ENCODE measurements around the gene PSMB5. TPM values are rescaled to one million over a fixed set of nuclear protein-coding genes. Genes with fewer than 3 reads are reported as not detected.

PSMB5 gene
- total and polyA plus RNA-seq, 2 of the 13 experiments (the other 11 are each of a cell fraction or from before 2014, with no cell fraction given): 705 to 871 TPM

GRCh38 chr14:23057757-23058653 is 23.3 kb upstream of the PSMB5 start (continued):
- 0 out of 2 replicates have a peak, but pooled peaks have one; percentile 69 for TF ChIP-seq ARID4A (CRISPR knock-in tag; IDR thresholded peaks at IDR 0.05; ENCODE audit: borderline replicate concordance)
- TF ChIP-seq FOXO1 (CRISPR knock-in tag; IDR thresholded peaks at IDR 0.05): peak; percentile 62
- TF ChIP-seq ZNF468 (CRISPR knock-in tag; IDR thresholded peaks at IDR 0.05): peak; percentile 88; the same call in 1 of the 2 replicates
- no peak for TF ChIP-seq ZNF256 (CRISPR knock-in tag; conservative IDR thresholded peaks at IDR 0.05)
- TF ChIP-seq BCL3 (CRISPR knock-in tag; IDR thresholded peaks at IDR 0.05): peak; percentile 95
- no peak for TF ChIP-seq SRF (IDR thresholded peaks at IDR 0.05; ENCODE audit: low read depth, low read length)
- TF ChIP-seq PRDM4 (CRISPR knock-in tag; IDR thresholded peaks at IDR 0.05; ENCODE audit: borderline replicate concordance): peak; percentile 40; the same call in 1 of the 2 replicates
- TF ChIP-seq ZNF17 (CRISPR knock-in tag; IDR thresholded peaks at IDR 0.05): no peak
- TF ChIP-seq ARID2 (CRISPR knock-in tag; IDR thresholded peaks at IDR 0.05; ENCODE audit: borderline replicate concordance): peak; percentile 92
- TF ChIP-seq MIXL1 (CRISPR knock-in tag; IDR thresholded peaks at IDR 0.05): peak; percentile 76
- peak; percentile 92 for TF ChIP-seq IRF2 (CRISPR knock-in tag; IDR thresholded peaks at IDR 0.05)
- peak; percentile 88 for TF ChIP-seq THAP9 (CRISPR knock-in tag; IDR thresholded peaks at IDR 0.05; ENCODE audit: borderline replicate concordance)
- no peak for TF ChIP-seq GRHL1 (CRISPR knock-in tag; conservative IDR thresholded peaks at IDR 0.05)
- no peak for TF ChIP-seq ZNF569 (CRISPR knock-in tag; IDR thresholded peaks at IDR 0.05; ENCODE audit: borderline replicate concordance)
- no peak for TF ChIP-seq FOXM1 (CRISPR knock-in tag; IDR thresholded peaks at IDR 0.05)
